Measurements from ENCODE around the gene ZSCAN21.

- TF ChIP-seq ZNF8 (CRISPR knock-in tag; IDR thresholded peaks at IDR 0.05): no peak
- TF ChIP-seq, protein P1, sequence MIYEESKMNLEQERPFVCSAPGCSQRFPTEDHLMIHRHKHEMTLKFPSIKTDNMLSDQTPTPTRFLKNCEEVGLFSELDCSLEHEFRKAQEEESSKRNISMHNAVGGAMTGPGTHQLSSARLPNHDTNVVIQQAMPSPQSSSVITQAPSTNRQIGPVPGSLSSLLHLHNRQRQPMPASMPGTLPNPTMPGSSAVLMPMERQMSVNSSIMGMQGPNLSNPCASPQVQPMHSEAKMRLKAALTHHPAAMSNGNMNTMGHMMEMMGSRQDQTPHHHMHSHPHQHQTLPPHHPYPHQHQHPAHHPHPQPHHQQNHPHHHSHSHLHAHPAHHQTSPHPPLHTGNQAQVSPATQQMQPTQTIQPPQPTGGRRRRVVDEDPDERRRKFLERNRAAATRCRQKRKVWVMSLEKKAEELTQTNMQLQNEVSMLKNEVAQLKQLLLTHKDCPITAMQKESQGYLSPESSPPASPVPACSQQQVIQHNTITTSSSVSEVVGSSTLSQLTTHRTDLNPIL (CRISPR knock-in tag; IDR thresholded peaks at IDR 0.05; ENCODE audit: low read depth): no peak
- no peak for TF ChIP-seq SNAI2 (CRISPR knock-in tag; IDR thresholded peaks at IDR 0.05)
- TF ChIP-seq ZFP3 (CRISPR knock-in tag; IDR thresholded peaks at IDR 0.05): no peak
- TF ChIP-seq, protein P2, sequence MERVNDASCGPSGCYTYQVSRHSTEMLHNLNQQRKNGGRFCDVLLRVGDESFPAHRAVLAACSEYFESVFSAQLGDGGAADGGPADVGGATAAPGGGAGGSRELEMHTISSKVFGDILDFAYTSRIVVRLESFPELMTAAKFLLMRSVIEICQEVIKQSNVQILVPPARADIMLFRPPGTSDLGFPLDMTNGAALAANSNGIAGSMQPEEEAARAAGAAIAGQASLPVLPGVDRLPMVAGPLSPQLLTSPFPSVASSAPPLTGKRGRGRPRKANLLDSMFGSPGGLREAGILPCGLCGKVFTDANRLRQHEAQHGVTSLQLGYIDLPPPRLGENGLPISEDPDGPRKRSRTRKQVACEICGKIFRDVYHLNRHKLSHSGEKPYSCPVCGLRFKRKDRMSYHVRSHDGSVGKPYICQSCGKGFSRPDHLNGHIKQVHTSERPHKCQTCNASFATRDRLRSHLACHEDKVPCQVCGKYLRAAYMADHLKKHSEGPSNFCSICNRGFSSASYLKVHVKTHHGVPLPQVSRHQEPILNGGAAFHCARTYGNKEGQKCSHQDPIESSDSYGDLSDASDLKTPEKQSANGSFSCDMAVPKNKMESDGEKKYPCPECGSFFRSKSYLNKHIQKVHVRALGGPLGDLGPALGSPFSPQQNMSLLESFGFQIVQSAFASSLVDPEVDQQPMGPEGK (CRISPR knock-in tag; IDR thresholded peaks at IDR 0.05; ENCODE audit: borderline replicate concordance): no peak
- TF ChIP-seq CSDC2 (CRISPR knock-in tag; IDR thresholded peaks at IDR 0.05): no peak
- no peak for TF ChIP-seq ZNF565 (CRISPR knock-in tag; conservative IDR thresholded peaks at IDR 0.05; ENCODE audit: low read depth)
- no peak for TF ChIP-seq ZNF70 (CRISPR knock-in tag; IDR thresholded peaks at IDR 0.05)
- TF ChIP-seq ZFP30 (CRISPR knock-in tag; IDR thresholded peaks at IDR 0.05): no peak
- TF ChIP-seq ARNTL (CRISPR knock-in tag; IDR thresholded peaks at IDR 0.05; ENCODE audit: borderline replicate concordance, low read depth): no peak
Measured at GRCh38 chr7:100071018-100071723, 21.6 kb downstream of the ZSCAN21 start.
